ENCODE measurements around the gene CDC37L1. TPM values are rescaled to one million over a fixed set of nuclear protein-coding genes. Genes with fewer than 3 reads are reported as not detected.

The CDC37L1 gene
- total RNA-seq, 6 experiments from 2014 or later = 11.0 to 16.5 (median 12.0) TPM

DNA sequence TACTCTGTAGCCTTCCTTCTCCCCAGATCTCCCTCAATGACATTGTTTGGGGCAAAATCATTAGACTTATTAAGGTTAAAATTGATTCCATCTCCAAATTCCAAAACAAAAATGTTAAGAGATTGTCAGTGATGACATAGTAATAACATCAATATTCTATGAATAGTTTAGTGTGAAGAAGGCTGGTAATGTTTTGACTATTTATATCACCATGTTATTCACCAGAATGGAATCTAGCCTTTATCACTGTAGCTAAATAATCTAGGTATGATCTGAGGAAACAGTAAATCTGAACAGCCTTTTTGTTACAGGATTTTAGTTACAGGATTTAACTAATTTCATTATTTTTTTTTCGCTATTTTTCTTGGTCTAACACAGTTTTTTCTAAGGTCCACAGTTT lies 18.2 kb upstream of the CDC37L1 start:
- peak overlapping the region; percentile 89 for H3K4me3 Mint-ChIP-seq

GRCh38 chr9:4661611-4662010 lies 17.8 kb upstream of the CDC37L1 start:
- Mint-ChIP-seq H3K4me3 (peak overlapping the region; percentile 89), H3K27ac (peak overlapping the region; percentile 77), H3K27me3 (ENCODE audit: insufficient read depth) (no peaks in the 10 kb centered on the region; the same call in 1 of the 2 replicates), H3K4me1 (ENCODE audit: low read depth) (peaks cover 54% of the 10 kb centered on the region), H3K36me3 (ENCODE audit: low read depth) (peaks cover 5% of the 10 kb centered on the region; the same call in 1 of the 2 replicates), H3K9me3 (no peaks in the 10 kb centered on the region)
- no peak for DNase-seq
- no peak for TF ChIP-seq CTCF (IDR thresholded peaks at IDR 0.05)

More for the DNA sequence above, 18.2 kb upstream of the CDC37L1 start:
- Mint-ChIP-seq H3K36me3 (ENCODE audit: low read depth) (peaks cover 5% of the 10 kb centered on the region; the same call in 1 of the 2 replicates), H3K27ac (peak overlapping the region; percentile 77), H3K4me1 (ENCODE audit: low read depth) (peaks cover 49% of the 10 kb centered on the region), H3K9me3 (no peaks in the 10 kb centered on the region), H3K27me3 (ENCODE audit: insufficient read depth) (no peaks in the 10 kb centered on the region; the same call in 1 of the 2 replicates)
- TF ChIP-seq CTCF (IDR thresholded peaks at IDR 0.05) = no peak
- DNase-seq = no peak

- Mint-ChIP-seq H3K27me3 (ENCODE audit: insufficient read depth) (no peaks in the 10 kb centered on the region; the same call in 1 of the 2 replicates), H3K27ac (peak within 1 kb of the TSS; percentile 82), H3K4me1 (ENCODE audit: low read depth) (peaks cover 56% of the 10 kb centered on the region), H3K36me3 (ENCODE audit: low read depth) (peaks cover 5% of the 10 kb centered on the region; the same call in 1 of the 2 replicates), H3K4me3 (peak within 1 kb of the TSS; percentile 89), H3K9me3 (no peaks in the 10 kb centered on the region)
- DNase-seq = peak; percentile 86
- peak; percentile 70 for TF ChIP-seq CTCF (IDR thresholded peaks at IDR 0.05)
Observed at GRCh38 chr9:4662108-4662988, 17.0 kb upstream of the CDC37L1 start, which contains the start of gene PLPP6. Gene PLPP6, plus strand, starts transcription at chr9:4662294. Its CDS starts 82 bp downstream, at chr9:4662376.

- Mint-ChIP-seq H3K4me1 (ENCODE audit: low read depth) (peaks cover 56% of the 10 kb centered on the region), H3K27me3 (ENCODE audit: insufficient read depth) (no peaks in the 10 kb centered on the region; the same call in 1 of the 2 replicates), H3K36me3 (ENCODE audit: low read depth) (peaks cover 5% of the 10 kb centered on the region; the same call in 1 of the 2 replicates), H3K9me3 (no peaks in the 10 kb centered on the region), H3K4me3 (peak overlapping the region; percentile 89), H3K27ac (peak overlapping the region; percentile 82)
- DNase-seq = no peak
- TF ChIP-seq CTCF (IDR thresholded peaks at IDR 0.05) = no peak
Observed at GRCh38 chr9:4662989-4663792, 16.2 kb upstream of the CDC37L1 start.

DNA sequence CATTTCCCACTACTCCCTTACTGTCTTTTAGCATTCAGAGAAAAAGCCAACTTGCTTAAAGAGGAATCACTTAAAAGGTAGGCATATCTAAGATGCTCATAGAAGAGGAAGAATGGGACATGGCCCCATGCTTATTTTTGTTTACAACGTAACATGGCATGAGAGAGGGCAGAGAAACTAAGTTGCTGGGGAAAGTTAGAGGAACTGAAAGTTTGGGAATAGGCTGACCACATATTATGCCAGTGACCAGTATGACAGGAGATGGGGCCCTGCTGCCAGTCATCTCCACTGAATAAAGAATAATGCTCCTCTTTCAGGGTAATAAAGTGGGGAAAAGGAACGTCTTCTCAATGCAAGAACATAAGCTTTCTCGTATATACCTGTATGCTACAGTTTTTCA lies 15.4 kb upstream of the CDC37L1 start:
- H3K36me3 Mint-ChIP-seq (ENCODE audit: low read depth) = peaks cover 5% of the 10 kb centered on the region; the same call in 1 of the 2 replicates
- TF ChIP-seq CTCF (IDR thresholded peaks at IDR 0.05) = no peak
- peak overlapping the region; percentile 89; the same call in 1 of the 2 replicates for H3K4me3 Mint-ChIP-seq
- H3K27me3 Mint-ChIP-seq (ENCODE audit: insufficient read depth) = no peaks in the 10 kb centered on the region; the same call in none of the 2 replicates
- H3K4me1 Mint-ChIP-seq (ENCODE audit: low read depth) = peaks cover 56% of the 10 kb centered on the region
- H3K9me3 Mint-ChIP-seq = no peaks in the 10 kb centered on the region
- DNase-seq = no peak
- H3K27ac Mint-ChIP-seq = no peak overlapping the region
